Endothelial cell of umbilical vein (primary cell): ENCODE data around the gene NRSN1. TPM values are rescaled to one million over a fixed set of nuclear protein-coding genes. Genes with fewer than 3 reads are reported as not detected.

Experiments used
- BruUV-seq: library from RNA; stranded (reverse); fragments of 400-500 nt; replicated peaks from 2 replicates; lab custom pipeline; 2021; lab: Mats Ljungman, UMichigan
- CTCF ChIA-PET: fragments of 300-600, 350-600 bp; sonication (Branson Sonifier 250); formaldehyde crosslinking; loops from one replicate; lab custom pipeline; 2021; ENCODE audit warnings: antibody characterized with exemption, inconsistent platforms; lab: Charles Lee
- POLR2A ChIA-PET: fragments of 300-600, 350-600 bp; sonication (Branson Sonifier 250); formaldehyde crosslinking; loops from one replicate; lab custom pipeline; 2021; ENCODE audit warnings: antibody characterized with exemption, inconsistent platforms; lab: Charles Lee
- DNase-seq: peaks from one replicate; pipeline ENCODE4 v3.0.0-alpha.2; 2011; ENCODE audit warnings: low read depth, low spot score
- FAIRE-seq: peaks from 2 replicates; lab custom pipeline; 2011; peaks lifted over from hg19 to GRCh38; lab: Jason Lieb, UNC
- H2AFZ ChIP-seq: 2 replicates; pipeline ENCODE4 v1.6.0; 2012; ENCODE audit warnings: low read depth, low read length, control low read depth, inconsistent platforms
- H3K27ac ChIP-seq: 2 replicates; pipeline ENCODE4 v1.5.1; 2011; ENCODE audit warnings: low read depth, mild to moderate bottlenecking, control low read depth, low read length, moderate library complexity; ENCODE audit not compliant: insufficient read depth
- H3K27me3 ChIP-seq, 2 experiments: 2 replicates each; pipeline versions ENCODE4 v1.6.0 to v1.6.1; 2011; ENCODE audit warnings: low read length in 2 of 2, mixed read lengths in 1 of 2; ENCODE audit not compliant: control insufficient read depth in 2 of 2, insufficient read depth in 2 of 2
- H3K36me3 ChIP-seq, 2 experiments: 2 replicates in 1 of 2; 3 replicates in 1 of 2; pipeline ENCODE4 v1.5.1; 2011; ENCODE audit warnings: low read length in 2 of 2, mild to moderate bottlenecking in 1 of 2, moderate library complexity in 1 of 2; ENCODE audit not compliant: control insufficient read depth in 2 of 2, insufficient read depth in 2 of 2; ENCODE audit errors: extremely low read depth in 1 of 2
- H3K4me1 ChIP-seq: 3 replicates; pipeline ENCODE4 v1.5.1; 2011; ENCODE audit warnings: mild to moderate bottlenecking, low read length; ENCODE audit not compliant: control insufficient read depth, insufficient read depth; ENCODE audit errors: extremely low read depth
- H3K4me2 ChIP-seq: 2 replicates; pipeline ENCODE4 v1.6.1; 2011; ENCODE audit warnings: low read length, control low read depth, mixed read lengths; ENCODE audit not compliant: insufficient read depth
- H3K4me3 ChIP-seq, 3 experiments: fragments of 200-600 bp in 1 of 3; sonication (generic), shearing (Covaris generic) in 1 of 3; replicated peaks in 1 of 3; 2 replicates each; pipeline ENCODE4 v1.5.1; 2011 to 2016; ENCODE audit warnings: control low read depth in 3 of 3, low read length in 3 of 3, mild to moderate bottlenecking in 2 of 3, inconsistent platforms in 1 of 3, low read depth in 1 of 3, moderate library complexity in 1 of 3; ENCODE audit not compliant: insufficient read depth in 1 of 3
- H3K79me2 ChIP-seq: 2 replicates; pipeline ENCODE4 v1.6.0; 2012; ENCODE audit warnings: low read length, inconsistent platforms; ENCODE audit not compliant: control insufficient read depth, insufficient read depth
- H3K9ac ChIP-seq: replicated peaks from 2 replicates; pipeline ENCODE3; 2011; ENCODE audit warnings: low read length, control low read depth; ENCODE audit not compliant: insufficient read depth; ENCODE audit errors: extremely low read depth
- H3K9me1 ChIP-seq: replicated peaks from 3 replicates; pipeline ENCODE4 v1.6.0; 2011; ENCODE audit warnings: mild to moderate bottlenecking, low read length; ENCODE audit not compliant: control insufficient read depth, insufficient read depth; ENCODE audit errors: extremely low read depth
- H3K9me3 ChIP-seq: replicated peaks from 2 replicates; pipeline ENCODE4 v1.5.1; 2012; ENCODE audit warnings: low read length, inconsistent platforms; ENCODE audit not compliant: control insufficient read depth, insufficient read depth
- H4K20me1 ChIP-seq: replicated peaks from 2 replicates; pipeline ENCODE3; 2011; ENCODE audit warnings: mild to moderate bottlenecking, low read length; ENCODE audit not compliant: control insufficient read depth, insufficient read depth; ENCODE audit errors: extremely low read depth
- EZH2 ChIP-seq: IDR thresholded peaks from 2 replicates; pipeline ENCODE4 v1.6.1; 2012; ENCODE audit warnings: borderline replicate concordance, low read depth, mild to moderate bottlenecking, moderate library complexity, low read length, inconsistent platforms; ENCODE audit not compliant: severe bottlenecking
- FOS ChIP-seq: IDR thresholded peaks from 2 replicates; pipeline ENCODE4 v1.6.1; 2011; ENCODE audit warnings: mild to moderate bottlenecking, low read length, moderate library complexity, borderline replicate concordance; ENCODE audit not compliant: insufficient read depth
- GATA2 ChIP-seq: IDR thresholded peaks from 2 replicates; pipeline ENCODE4 v1.7.0; 2011; ENCODE audit warnings: low read depth, mild to moderate bottlenecking, moderate library complexity, mixed read lengths, low read length; ENCODE audit not compliant: insufficient read length, insufficient read depth
- JUN ChIP-seq: IDR thresholded peaks from 2 replicates; pipeline ENCODE4 v1.6.1; 2011; ENCODE audit warnings: borderline replicate concordance, low read depth; ENCODE audit not compliant: insufficient read length, insufficient read depth
- MYC ChIP-seq: IDR thresholded peaks from one replicate; pipeline ENCODE4 v1.6.1; 2011; ENCODE audit warnings: mild to moderate bottlenecking, low read depth, low read length
- POLR2A ChIP-seq: IDR thresholded peaks from 2 replicates; pipeline ENCODE4 v1.6.1; 2012; ENCODE audit warnings: low read depth, mild to moderate bottlenecking, control low read depth, low read length
- POLR2AphosphoS5 ChIP-seq: IDR thresholded peaks from 2 replicates; pipeline ENCODE4 v1.6.1; 2012; ENCODE audit warnings: low read depth, mild to moderate bottlenecking, control low read depth, low read length, moderate library complexity; ENCODE audit not compliant: insufficient read depth
- dilution Hi-C: fragments of 300-500 bp; cut with MboI; formaldehyde crosslinking; loops from one replicate; pipeline ENCODE4 v1.15.0; 2019; ENCODE audit warnings: low sequenced_read_pairs; ENCODE audit not compliant: extremely low pct_ligation_motif_present
- intact Hi-C: fragments of 100-400 bp; cut with micrococcal nuclease; formaldehyde crosslinking; loops from one replicate; pipeline ENCODE4 v1.10.0; 2022
- polyA plus RNA-seq, 4 experiments: library from polyadenylated mRNA; depleted of rRNA in 3 of 4; stranded (reverse) in 3 of 4; unstranded in 1 of 4; fragments of >200 nt; gene quantifications; 2 replicates each; pipeline versions ENCODE4 v1.2.1 to v1.2.3, GENCODE V29; 2011 to 2012; ENCODE audit warnings: missing spikeins in 1 of 4
- total RNA-seq: library from RNA; stranded (reverse); gene quantifications from 2 replicates; pipeline ENCODE4 v1.2.3, GENCODE V29; 2021
- TF ChIP-seq, protein P1 (sequence below): IDR thresholded peaks from 2 replicates; pipeline ENCODE4 v1.6.1; 2011; ENCODE audit not compliant: insufficient read depth, insufficient read length
- TF ChIP-seq, protein P2 (sequence below), 2 donors: IDR thresholded peaks; 1 replicate in 1 of 2; 2 replicates in 1 of 2; pipeline ENCODE4 v1.5.1; 2011; ENCODE audit warnings: low read length in 2 of 2, mild to moderate bottlenecking in 2 of 2, moderate library complexity in 2 of 2, control low read depth in 1 of 2, inconsistent platforms in 1 of 2, low read depth in 1 of 2; ENCODE audit not compliant: insufficient read depth in 1 of 2; ENCODE audit errors: extremely low read depth in 1 of 2

The NRSN1 gene
- total and polyA plus RNA-seq, 2 donors (not counting 3 experiments of a cell fraction or from before 2014, with no cell fraction given): not detected

DNA sequence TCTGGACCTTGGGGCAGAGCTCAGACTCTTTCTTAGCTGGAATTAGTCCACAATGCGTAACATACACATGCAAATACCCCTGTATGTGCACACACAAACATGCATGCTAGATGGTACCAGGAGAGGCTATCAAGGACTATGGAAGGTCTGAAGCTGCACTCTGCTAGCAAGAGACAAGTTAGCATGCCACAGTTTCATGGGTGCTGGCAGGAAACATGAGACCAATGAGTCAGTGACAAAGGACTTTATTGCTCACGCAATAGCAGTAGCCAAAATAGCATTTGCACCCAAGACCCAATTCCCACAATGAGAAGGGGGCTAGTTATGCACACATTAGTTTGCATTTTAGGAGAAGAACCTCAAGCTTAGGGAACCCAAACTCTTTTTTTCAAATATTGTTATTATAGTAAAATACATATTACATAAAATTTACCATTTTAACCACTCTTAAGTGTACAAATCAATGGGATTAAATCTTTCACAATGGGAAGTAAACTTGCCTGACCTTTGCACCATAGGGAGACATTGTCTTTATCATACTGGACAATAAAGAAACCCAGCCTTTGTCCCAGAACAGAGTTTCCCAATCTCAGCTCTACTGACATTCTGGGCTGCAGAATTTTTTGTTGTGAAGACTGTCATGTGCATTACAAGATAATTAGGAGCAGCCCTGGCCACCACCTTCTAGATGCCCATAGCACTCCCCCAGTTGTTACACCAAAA is 69.1 kb downstream of the NRSN1 start:
- Histone ChIP-seq H3K4me2 (no peak overlapping the region), H3K36me3 (no peaks in the 10 kb centered on the region), H3K27ac (no peak overlapping the region), H3K9me3 (no peaks in the 10 kb centered on the region), H4K20me1 (no peaks in the 10 kb centered on the region), H3K9ac (no peak overlapping the region), H3K4me3 (no peak overlapping the region), H3K27me3 (no peaks in the 10 kb centered on the region), H3K79me2 (no peaks in the 10 kb centered on the region), H3K9me1 (no peaks in the 10 kb centered on the region), H2AFZ (no peak overlapping the region), H3K4me1 (no peaks in the 10 kb centered on the region)
- CTCF ChIA-PET: interaction anchor here (1.2 to 1.3 kb wide), 2 partner anchors 10 to 15 kb away, joined by 3 to 4 read pairs; no protein-coding TSS in a partner anchor
- FAIRE-seq (no peak), DNase-seq (no peak)
- dilution Hi-C loops (no loop called here), intact Hi-C loops (no loop called here)
- TF ChIP-seq EZH2 (no peak), GATA2 (no peak), JUN (no peak), FOS (no peak), POLR2AphosphoS5 (no peak), POLR2A (no peak), MYC (no peak)
- TF ChIP-seq, protein P1, sequence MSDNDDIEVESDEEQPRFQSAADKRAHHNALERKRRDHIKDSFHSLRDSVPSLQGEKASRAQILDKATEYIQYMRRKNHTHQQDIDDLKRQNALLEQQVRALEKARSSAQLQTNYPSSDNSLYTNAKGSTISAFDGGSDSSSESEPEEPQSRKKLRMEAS: no peak
- TF ChIP-seq, protein P2, sequence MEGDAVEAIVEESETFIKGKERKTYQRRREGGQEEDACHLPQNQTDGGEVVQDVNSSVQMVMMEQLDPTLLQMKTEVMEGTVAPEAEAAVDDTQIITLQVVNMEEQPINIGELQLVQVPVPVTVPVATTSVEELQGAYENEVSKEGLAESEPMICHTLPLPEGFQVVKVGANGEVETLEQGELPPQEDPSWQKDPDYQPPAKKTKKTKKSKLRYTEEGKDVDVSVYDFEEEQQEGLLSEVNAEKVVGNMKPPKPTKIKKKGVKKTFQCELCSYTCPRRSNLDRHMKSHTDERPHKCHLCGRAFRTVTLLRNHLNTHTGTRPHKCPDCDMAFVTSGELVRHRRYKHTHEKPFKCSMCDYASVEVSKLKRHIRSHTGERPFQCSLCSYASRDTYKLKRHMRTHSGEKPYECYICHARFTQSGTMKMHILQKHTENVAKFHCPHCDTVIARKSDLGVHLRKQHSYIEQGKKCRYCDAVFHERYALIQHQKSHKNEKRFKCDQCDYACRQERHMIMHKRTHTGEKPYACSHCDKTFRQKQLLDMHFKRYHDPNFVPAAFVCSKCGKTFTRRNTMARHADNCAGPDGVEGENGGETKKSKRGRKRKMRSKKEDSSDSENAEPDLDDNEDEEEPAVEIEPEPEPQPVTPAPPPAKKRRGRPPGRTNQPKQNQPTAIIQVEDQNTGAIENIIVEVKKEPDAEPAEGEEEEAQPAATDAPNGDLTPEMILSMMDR (IDR thresholded peaks at IDR 0.05; ENCODE audit: extremely low read depth in 1 of 2, insufficient read depth in 1 of 2, low read depth in 1 of 2, low read length in 2 of 2): no peak
- POLR2A ChIA-PET: no interaction called here
- no TSS peak for BruUV-seq
